ENCODE data around the gene GABRB1. TPM values are rescaled to one million over a fixed set of nuclear protein-coding genes. Genes with fewer than 3 reads are reported as not detected.

GABRB1 gene
- total RNA-seq, 4 donors from 2014 or later: not detected

Other genes starting within 250 kb of the GABRB1 start
- gene COX7B2, start 122.3 kb upstream of the GABRB1 start, total RNA-seq: not detected
- gene GABRA4, start 38.0 kb upstream of the GABRB1 start, total RNA-seq: under 1 TPM in 3 of 4 donors, not detected in 1; 0.08 to 0.71 (median 0.27) TPM